Measurements from ENCODE around the gene ZNF440.

DNA sequence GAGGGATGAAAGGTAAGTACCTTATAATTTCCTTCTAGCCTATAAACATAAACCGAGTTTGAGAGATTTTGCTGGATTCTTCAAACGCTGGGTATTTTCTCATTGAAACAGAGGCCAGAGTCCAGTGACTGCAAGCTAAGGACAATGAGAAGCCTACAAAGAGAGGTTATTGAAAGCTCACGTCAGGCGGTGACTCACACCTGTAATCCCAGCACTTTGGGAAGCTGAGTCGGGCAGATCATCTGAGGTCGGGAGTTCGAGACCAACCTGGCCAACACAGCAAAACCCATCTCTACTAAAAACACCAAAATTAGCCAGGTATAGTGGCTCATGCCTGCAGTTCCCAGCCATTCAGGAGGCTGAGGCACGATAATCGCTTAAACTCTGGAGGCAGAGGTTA is 58.6 kb downstream of the ZNF440 start:
- TF ChIP-seq, protein P1, sequence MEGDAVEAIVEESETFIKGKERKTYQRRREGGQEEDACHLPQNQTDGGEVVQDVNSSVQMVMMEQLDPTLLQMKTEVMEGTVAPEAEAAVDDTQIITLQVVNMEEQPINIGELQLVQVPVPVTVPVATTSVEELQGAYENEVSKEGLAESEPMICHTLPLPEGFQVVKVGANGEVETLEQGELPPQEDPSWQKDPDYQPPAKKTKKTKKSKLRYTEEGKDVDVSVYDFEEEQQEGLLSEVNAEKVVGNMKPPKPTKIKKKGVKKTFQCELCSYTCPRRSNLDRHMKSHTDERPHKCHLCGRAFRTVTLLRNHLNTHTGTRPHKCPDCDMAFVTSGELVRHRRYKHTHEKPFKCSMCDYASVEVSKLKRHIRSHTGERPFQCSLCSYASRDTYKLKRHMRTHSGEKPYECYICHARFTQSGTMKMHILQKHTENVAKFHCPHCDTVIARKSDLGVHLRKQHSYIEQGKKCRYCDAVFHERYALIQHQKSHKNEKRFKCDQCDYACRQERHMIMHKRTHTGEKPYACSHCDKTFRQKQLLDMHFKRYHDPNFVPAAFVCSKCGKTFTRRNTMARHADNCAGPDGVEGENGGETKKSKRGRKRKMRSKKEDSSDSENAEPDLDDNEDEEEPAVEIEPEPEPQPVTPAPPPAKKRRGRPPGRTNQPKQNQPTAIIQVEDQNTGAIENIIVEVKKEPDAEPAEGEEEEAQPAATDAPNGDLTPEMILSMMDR (IDR thresholded peaks at IDR 0.05; ENCODE audit: low read length) = no peak
- TF ChIP-seq EZH2 (optimal IDR thresholded peaks at IDR 0.05; ENCODE audit: low read depth, low read length) (no peak), EZH2phosphoT487 (IDR thresholded peaks at IDR 0.05; ENCODE audit: low read length) (no peak)
